ENCODE results near the gene LIN37.
A peak's percentile ranks its signal among the peaks of the same experiment; 100 is the strongest.
"Not testable (repeated sequence)": the region's sequence is repeated elsewhere in the genome, so short reads cannot be mapped to it uniquely, and the experiment has no call there.

The LIN37 gene

DNA sequence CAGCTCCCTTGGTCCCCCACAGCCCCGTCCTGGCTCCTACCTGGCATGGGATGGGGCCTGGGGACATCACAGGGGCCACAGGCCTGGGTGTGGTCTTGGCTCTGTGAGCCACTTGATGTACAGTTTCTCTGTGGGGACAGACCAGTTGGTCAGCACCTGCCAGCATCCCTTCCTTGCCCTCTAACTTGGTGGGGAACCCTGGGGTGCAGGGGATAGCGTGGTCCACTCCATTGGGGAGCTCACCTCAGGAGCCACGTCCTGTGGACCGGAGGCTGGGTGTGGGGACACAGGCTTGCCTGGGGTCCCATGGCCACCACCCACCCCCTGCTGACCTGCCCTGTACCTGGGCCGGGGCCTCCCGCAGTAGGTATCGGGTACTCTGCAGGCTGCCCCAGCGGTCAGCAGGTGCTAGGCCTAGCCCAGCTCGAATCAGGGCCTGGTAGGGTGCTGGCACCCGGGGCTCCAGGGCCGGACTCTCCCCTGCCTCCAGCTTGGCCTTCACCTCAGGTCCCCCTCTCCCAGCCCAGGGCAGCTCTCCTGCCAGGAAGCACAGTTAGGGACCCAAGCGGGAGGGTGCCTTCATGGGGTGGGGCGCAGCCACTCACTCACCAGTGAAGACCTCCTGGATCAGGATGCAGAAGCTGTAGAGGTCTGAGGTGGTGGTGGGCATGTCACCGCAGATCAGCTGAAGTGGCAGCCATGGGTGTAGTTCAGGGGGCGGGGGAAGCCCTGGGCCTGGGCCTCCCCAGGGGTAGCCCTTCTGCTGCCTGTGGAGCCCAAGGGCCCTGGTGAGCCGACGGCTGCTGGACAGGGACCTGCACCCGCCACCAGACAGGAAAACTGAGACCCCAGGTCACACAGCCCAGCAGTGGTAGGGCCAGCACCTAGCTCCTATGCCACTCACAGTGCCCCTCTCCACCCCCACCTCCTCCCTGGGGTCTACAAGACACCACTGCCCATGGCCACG is 41.9 kb downstream of the LIN37 start:
- no peak for DNase-seq (ENCODE audit: low read depth)

- DNase-seq (ENCODE audit: low read depth): no peak
Measured at GRCh38 chr19:35790981-35791813, 42.8 kb downstream of the LIN37 start.

DNA sequence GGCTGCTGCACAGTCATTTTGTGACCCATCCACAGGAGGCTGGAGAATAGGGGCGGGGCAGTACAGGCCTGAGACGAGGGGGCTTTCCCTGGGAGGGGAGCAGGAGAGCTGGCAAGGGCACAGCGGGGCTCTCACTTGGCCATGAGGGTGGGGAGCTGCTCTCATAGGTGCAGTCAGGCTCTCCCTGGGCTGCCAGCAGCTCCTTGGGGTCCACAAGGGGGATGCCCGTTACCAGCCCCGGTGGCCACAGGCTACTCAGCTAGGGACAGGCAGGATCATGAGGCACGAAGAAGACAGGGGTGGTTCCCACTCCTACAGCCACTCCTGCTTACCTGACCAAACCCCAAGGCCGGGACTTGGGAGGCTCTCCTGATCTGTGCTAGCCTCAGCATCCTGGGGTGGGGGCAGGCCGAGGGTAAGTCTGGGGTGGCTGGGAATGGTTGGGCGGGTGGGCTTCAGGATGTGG is 43.5 kb downstream of the LIN37 start:
- DNase-seq (ENCODE audit: low read depth): no peak

- DNase-seq (ENCODE audit: low read depth): no peak
Measured at GRCh38 chr19:35792312-35792711, 43.9 kb downstream of the LIN37 start.

GRCh38 chr19:35792888-35793287 is 44.5 kb downstream of the LIN37 start:
- DNase-seq (ENCODE audit: low read depth): no peak

DNA sequence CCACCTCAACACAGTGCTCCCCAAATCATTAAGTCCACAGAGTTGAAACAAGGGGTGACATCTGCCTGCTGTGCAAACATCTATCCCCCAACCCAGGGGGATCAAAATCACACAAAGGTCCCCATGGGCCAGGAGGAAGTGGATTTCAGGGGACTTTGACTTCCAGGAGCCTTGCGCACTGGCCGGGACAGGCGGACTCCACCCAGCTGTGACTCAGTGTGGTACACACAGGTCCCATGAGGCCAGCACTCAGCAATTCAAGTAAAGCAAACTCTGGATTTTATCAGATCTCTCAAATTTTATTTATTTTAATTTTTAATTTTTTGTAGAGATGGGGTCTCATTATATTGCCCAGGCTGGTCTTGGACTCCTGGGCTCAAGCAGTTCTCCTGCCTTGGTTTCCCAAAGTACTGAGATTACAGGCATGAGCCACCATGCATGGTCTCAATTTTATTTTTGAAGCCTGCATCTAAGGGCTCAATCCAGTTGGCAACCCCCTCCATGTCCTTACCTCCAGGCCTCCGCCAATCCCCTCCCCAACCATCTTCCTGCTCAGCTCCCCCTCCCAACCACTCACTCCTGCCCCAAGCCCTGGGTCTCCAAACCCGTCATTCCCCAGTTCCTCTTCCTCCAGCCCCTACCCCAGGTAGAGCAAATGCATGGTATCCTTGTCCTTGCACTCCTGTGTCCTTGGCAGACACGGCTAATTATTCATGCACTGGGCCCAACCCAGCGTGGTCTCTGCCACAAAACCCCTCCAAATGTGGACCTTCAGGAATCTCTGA is 45.2 kb downstream of the LIN37 start:
- DNase-seq (ENCODE audit: low read depth): peak; percentile 49

DNA sequence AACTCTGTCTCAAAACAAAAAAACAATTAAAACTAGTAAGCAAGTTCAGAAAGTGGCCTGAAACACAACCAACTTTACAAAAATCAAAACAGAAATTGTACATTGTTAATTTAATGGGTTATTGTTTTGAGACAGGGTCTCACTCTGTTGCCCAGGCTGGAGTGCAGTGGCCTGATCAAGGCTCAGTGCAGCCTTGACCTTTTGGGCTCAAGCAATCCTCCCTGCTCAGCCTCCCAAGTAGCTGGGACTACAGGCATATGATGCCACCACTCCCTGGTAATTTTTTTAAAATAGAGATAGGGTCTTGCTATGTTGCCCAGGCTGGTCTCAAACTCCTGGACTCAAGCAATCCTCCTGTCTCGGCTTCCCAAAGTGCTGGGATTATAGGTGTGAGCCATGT is 47.2 kb downstream of the LIN37 start:
- not testable (repeated sequence) for DNase-seq (ENCODE audit: low read depth)

DNA sequence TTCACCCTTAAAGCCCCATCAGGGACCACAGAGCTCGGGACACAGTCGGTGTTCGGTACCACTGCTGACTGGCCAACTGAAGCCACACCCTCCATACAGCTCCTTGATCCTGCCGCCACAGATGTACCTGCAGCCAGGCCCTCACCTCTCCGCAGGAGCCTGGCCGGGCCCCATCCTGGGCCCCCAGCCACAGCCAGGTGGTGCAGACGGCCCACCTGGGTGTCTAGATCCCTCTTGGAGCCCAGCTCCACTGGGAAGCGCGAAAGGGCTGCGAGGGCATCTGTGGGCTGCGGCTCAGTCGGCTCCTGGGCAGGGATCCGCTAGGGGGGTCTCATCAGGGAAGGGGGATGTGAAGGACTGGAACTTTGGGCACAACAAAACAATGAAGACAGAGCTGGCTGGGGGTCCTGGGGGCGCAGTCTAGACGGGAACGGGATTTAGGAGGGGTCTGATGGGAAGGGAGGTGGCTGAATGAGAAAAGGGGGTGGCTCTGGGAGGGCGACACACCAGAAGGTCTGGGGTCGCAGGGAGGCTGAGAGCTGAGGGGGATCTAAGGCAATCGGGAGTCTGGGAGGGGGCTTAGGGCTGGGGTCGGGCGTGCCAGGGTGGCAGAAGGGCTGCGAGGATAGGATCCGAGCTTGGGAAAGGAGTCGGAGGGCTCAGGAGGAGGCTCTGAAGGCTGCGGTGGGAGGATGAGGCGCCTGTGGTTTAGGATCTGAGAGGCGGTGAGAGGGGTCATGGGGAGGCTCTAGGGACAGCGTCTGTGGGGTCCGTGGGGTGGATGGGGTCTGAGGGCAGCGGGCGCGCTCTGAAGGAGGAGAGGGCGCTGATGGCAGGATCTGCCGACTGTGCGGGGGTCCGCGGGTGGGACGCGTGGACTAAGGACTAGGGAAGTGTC is 48.5 kb downstream of the LIN37 start:
- DNase-seq (ENCODE audit: low read depth): no peak

GRCh38 chr19:35797663-35798062 is 49.3 kb downstream of the LIN37 start:
- DNase-seq (ENCODE audit: low read depth): no peak

GRCh38 chr19:35801828-35802227 is 53.5 kb downstream of the LIN37 start:
- DNase-seq (ENCODE audit: low read depth): no peak
